MG63 (cell line): ENCODE results near the gene ATAD3A. TPM values are rescaled to one million over a fixed set of nuclear protein-coding genes. Genes with fewer than 3 reads are reported as not detected.
"Not testable (repeated sequence)": the region's sequence is repeated elsewhere in the genome, so short reads cannot be mapped to it uniquely, and the experiment has no call there.

Experiments
- DNase-seq: peaks from one replicate; pipeline ENCODE4 v3.0.0-alpha.2; 2020
- H3K27me3 ChIP-seq: fragments of 250-450 bp; sonication (Bioruptor Pico); 2 replicates; pipeline ENCODE4 v1.5.1; 2020; ENCODE audit warnings: mild to moderate bottlenecking, moderate library complexity
- H3K36me3 ChIP-seq: fragments of 250-450 bp; sonication (Bioruptor Pico); 2 replicates; pipeline ENCODE4 v1.5.1; 2020; ENCODE audit warnings: mild to moderate bottlenecking, moderate library complexity
- H3K4me3 ChIP-seq: fragments of 250-450 bp; sonication (Bioruptor Pico); 2 replicates; pipeline ENCODE4 v1.5.1; 2020; ENCODE audit warnings: mild to moderate bottlenecking, moderate library complexity
- H3K9me3 ChIP-seq: fragments of 250-450 bp; sonication (Bioruptor Pico); 2 replicates; pipeline ENCODE4 v1.5.1; 2020; ENCODE audit warnings: mild to moderate bottlenecking, moderate library complexity
- total RNA-seq: library from RNA; depleted of rRNA; stranded (reverse); fragments of >200 nt; shearing (Covaris generic); gene quantifications from 2 replicates; pipeline ENCODE4 v1.2.3, GENCODE V29; 2014; ENCODE audit warnings: low replicate concordance

Gene ATAD3A
- total RNA-seq, 1 experiment from 2014 or later, result 74.6 TPM

- H3K9me3 ChIP-seq, result no peaks in the 10 kb centered on the region
- no peak for DNase-seq
- no peaks in the 10 kb centered on the region for H3K27me3 ChIP-seq
- H3K4me3 ChIP-seq, result no peak overlapping the region
- peaks cover 41% of the 10 kb centered on the region for H3K36me3 ChIP-seq
Measured at GRCh38 chr1:1554550-1554925, 42.6 kb downstream of the ATAD3A start.

GRCh38 chr1:1554926-1555915 lies 43.3 kb downstream of the ATAD3A start:
- DNase-seq, result peak; percentile 46
- Histone ChIP-seq H3K27me3 (no peaks in the 10 kb centered on the region), H3K36me3 (peaks cover 46% of the 10 kb centered on the region), H3K9me3 (no peaks in the 10 kb centered on the region), H3K4me3 (no peak overlapping the region)

GRCh38 chr1:1556505-1556904 lies 44.5 kb downstream of the ATAD3A start:
- H3K36me3 ChIP-seq, result peaks cover 59% of the 10 kb centered on the region
- no peaks in the 10 kb centered on the region for H3K27me3 ChIP-seq
- no peak overlapping the region for H3K4me3 ChIP-seq
- H3K9me3 ChIP-seq, result no peaks in the 10 kb centered on the region
- DNase-seq, result no peak

GRCh38 chr1:1556961-1557360 lies 45.0 kb downstream of the ATAD3A start:
- H3K36me3 ChIP-seq, result peaks cover 63% of the 10 kb centered on the region
- not testable (repeated sequence) for H3K4me3 ChIP-seq, H3K27me3 ChIP-seq, H3K9me3 ChIP-seq, DNase-seq

- H3K27me3 ChIP-seq, H3K4me3 ChIP-seq, DNase-seq, H3K9me3 ChIP-seq: not testable (repeated sequence)
- peaks cover 66% of the 10 kb centered on the region for H3K36me3 ChIP-seq
Measured at GRCh38 chr1:1557688-1558087, 45.7 kb downstream of the ATAD3A start.

- no peak for DNase-seq
- Histone ChIP-seq H3K27me3 (no peaks in the 10 kb centered on the region), H3K4me3 (no peak overlapping the region), H3K9me3 (no peaks in the 10 kb centered on the region), H3K36me3 (peaks cover 74% of the 10 kb centered on the region)
Measured at GRCh38 chr1:1558591-1558990, 46.6 kb downstream of the ATAD3A start.

- Histone ChIP-seq H3K27me3 (no peaks in the 10 kb centered on the region), H3K9me3 (no peaks in the 10 kb centered on the region), H3K4me3 (no peak overlapping the region), H3K36me3 (peaks cover 79% of the 10 kb centered on the region)
- no peak for DNase-seq
Measured at GRCh38 chr1:1559066-1559465, 47.1 kb downstream of the ATAD3A start.

- no peak for DNase-seq
- no peaks in the 10 kb centered on the region for H3K9me3 ChIP-seq
- no peak overlapping the region for H3K4me3 ChIP-seq
- H3K27me3 ChIP-seq, result no peaks in the 10 kb centered on the region
- H3K36me3 ChIP-seq, result peaks cover 83% of the 10 kb centered on the region
Measured at GRCh38 chr1:1560178-1560577, 48.2 kb downstream of the ATAD3A start.

GRCh38 chr1:1561801-1562470 lies 50.0 kb downstream of the ATAD3A start:
- Histone ChIP-seq H3K4me3 (no peak overlapping the region), H3K36me3 (peaks cover 81% of the 10 kb centered on the region), H3K27me3 (no peaks in the 10 kb centered on the region), H3K9me3 (no peaks in the 10 kb centered on the region)
- no peak for DNase-seq

- H3K27me3 ChIP-seq, result no peaks in the 10 kb centered on the region
- DNase-seq, result no peak
- H3K9me3 ChIP-seq, result no peaks in the 10 kb centered on the region
- H3K36me3 ChIP-seq, result peaks cover 79% of the 10 kb centered on the region
- no peak overlapping the region for H3K4me3 ChIP-seq
Measured at GRCh38 chr1:1562556-1563195, 50.7 kb downstream of the ATAD3A start.

- Histone ChIP-seq H3K9me3 (no peaks in the 10 kb centered on the region), H3K27me3 (no peaks in the 10 kb centered on the region), H3K4me3 (no peak overlapping the region), H3K36me3 (peaks cover 81% of the 10 kb centered on the region)
- no peak for DNase-seq
Measured at GRCh38 chr1:1563688-1564087, 51.7 kb downstream of the ATAD3A start.

GRCh38 chr1:1564268-1564667 lies 52.3 kb downstream of the ATAD3A start:
- peaks cover 85% of the 10 kb centered on the region for H3K36me3 ChIP-seq
- no peaks in the 10 kb centered on the region for H3K27me3 ChIP-seq
- no peak for DNase-seq

GRCh38 chr1:1565340-1565739 lies 53.4 kb downstream of the ATAD3A start:
- no peaks in the 10 kb centered on the region for H3K9me3 ChIP-seq
- H3K36me3 ChIP-seq, result peaks cover 87% of the 10 kb centered on the region
- no peaks in the 10 kb centered on the region for H3K27me3 ChIP-seq
- no peak for DNase-seq
- H3K4me3 ChIP-seq, result no peak overlapping the region

More at GRCh38 chr1:1564268-1564667, 52.3 kb downstream of the ATAD3A start:
- H3K9me3 ChIP-seq, result no peaks in the 10 kb centered on the region
- H3K4me3 ChIP-seq, result no peak overlapping the region

GRCh38 chr1:1567152-1567875 lies 55.4 kb downstream of the ATAD3A start:
- Histone ChIP-seq H3K36me3 (peaks cover 82% of the 10 kb centered on the region), H3K9me3 (no peaks in the 10 kb centered on the region), H3K4me3 (no peak overlapping the region), H3K27me3 (no peaks in the 10 kb centered on the region)
- DNase-seq, result no peak

GRCh38 chr1:1567891-1568291 lies 55.9 kb downstream of the ATAD3A start:
- DNase-seq, result no peak
- Histone ChIP-seq H3K9me3 (no peaks in the 10 kb centered on the region), H3K4me3 (no peak overlapping the region), H3K36me3 (peaks cover 82% of the 10 kb centered on the region), H3K27me3 (no peaks in the 10 kb centered on the region)

- DNase-seq, result no peak
- H3K4me3 ChIP-seq, result no peak overlapping the region
- H3K9me3 ChIP-seq, result no peaks in the 10 kb centered on the region
- H3K36me3 ChIP-seq, result peaks cover 69% of the 10 kb centered on the region
- H3K27me3 ChIP-seq, result no peaks in the 10 kb centered on the region
Measured at GRCh38 chr1:1569341-1569740, 57.4 kb downstream of the ATAD3A start.
